ENCODE data around the gene THAP7. TPM values are rescaled to one million over a fixed set of nuclear protein-coding genes. Genes with fewer than 3 reads are reported as not detected.

Gene THAP7
- total RNA-seq, 1 donor from 2014 or later: 18.0 TPM

DNA sequence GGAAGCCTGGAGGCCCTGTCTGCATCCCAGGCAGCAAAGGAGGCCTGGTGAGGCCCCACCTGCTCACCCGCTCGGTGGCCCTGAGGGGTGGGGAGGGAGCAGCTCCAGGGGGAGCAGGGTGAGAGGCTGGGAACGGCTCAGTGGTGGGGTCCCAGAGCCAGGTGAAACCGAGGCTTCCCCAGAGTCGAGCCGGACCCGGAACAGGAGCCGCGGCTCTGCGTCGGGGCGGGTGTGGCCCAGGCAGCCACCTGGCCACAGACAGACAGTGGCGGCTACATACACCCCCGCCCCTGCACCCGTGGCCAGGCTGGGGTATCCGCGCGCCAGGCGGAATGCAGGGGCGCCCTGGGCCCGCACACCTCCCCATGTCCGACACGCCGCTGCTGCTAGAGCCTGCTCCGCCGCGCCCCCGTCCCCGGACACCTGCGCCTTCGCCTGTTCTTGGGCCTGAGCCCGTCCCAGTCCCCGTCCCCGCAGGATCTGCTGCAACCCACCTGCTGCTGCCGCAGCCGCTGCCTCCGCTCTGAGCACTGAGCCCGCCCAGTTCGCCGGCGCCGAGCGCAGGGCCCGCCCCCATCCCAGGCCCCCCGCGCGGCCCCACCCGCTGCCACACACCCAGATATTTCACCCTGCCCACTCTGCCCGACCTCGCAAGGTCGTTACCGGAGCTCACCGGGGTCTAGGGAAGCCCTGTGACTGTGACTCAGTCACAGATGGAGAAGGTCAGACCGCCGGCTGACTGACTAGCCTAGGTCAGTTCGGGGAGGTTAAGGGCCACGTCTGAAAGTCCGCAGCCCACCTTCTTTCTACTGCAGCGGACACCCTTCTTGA is 30.3 kb upstream of the THAP7 start, which contains the start of gene SLC7A4:
Gene SLC7A4, minus strand, starts transcription at position 525 of the 831 bp plus-strand sequence. CDS start 749 bp downstream, outside the sequence.
- peak; percentile 64 for ATAC-seq
- peak; percentile 42 for DNase-seq
- intact Hi-C loops (cut with micrococcal nuclease): no loop called here

- DNase-seq (no peak), ATAC-seq (no peak)
- intact Hi-C loops (cut with micrococcal nuclease): no loop called here
Observed at GRCh38 chr22:21031545-21032036, 29.7 kb upstream of the THAP7 start.

- DNase-seq (no peak), ATAC-seq (no peak)
- intact Hi-C loops (cut with micrococcal nuclease): no loop called here
Observed at GRCh38 chr22:21030621-21031544, 29.0 kb upstream of the THAP7 start.

DNA sequence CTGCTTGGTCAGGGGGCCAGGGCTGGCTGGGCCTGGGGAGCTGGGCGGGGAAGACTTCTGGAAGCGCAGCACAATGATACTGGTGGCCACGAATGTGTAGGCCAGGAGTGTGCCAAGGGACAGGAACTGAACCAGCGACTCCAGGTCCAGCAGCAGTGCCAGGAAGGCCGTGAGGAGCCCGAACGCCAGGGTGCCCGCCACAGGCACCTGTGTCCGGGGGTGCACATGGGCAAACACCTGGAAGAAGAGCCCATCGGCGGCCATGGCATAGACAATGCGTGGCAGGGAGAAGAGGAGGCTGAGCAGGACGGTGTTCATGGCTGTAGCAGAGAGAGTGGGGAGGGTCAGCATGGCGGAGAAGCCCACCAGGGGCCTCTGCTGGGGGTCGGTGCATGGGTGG is 28.1 kb upstream of the THAP7 start:
- no peak for DNase-seq
- intact Hi-C loops (cut with micrococcal nuclease): no loop called here
- no peak for ATAC-seq

GRCh38 chr22:21029486-21030025 is 27.6 kb upstream of the THAP7 start:
- DNase-seq (no peak), ATAC-seq (no peak)
- intact Hi-C loops (cut with micrococcal nuclease): no loop called here

GRCh38 chr22:21028277-21029251 is 26.6 kb upstream of the THAP7 start:
- no peak for DNase-seq
- intact Hi-C loops (cut with micrococcal nuclease): no loop called here
- ATAC-seq: no peak

- peak; percentile 68 for ATAC-seq
- peak; percentile 73 for DNase-seq
Observed at GRCh38 chr22:21026783-21027692, 25.1 kb upstream of the THAP7 start.

GRCh38 chr22:21025763-21026755 is 24.1 kb upstream of the THAP7 start:
- intact Hi-C loops (cut with micrococcal nuclease): no loop called here
- no peak for ATAC-seq
- no peak for DNase-seq

More at GRCh38 chr22:21026783-21027692, 25.1 kb upstream of the THAP7 start:
- intact Hi-C loops (cut with micrococcal nuclease): no loop called here

DNA sequence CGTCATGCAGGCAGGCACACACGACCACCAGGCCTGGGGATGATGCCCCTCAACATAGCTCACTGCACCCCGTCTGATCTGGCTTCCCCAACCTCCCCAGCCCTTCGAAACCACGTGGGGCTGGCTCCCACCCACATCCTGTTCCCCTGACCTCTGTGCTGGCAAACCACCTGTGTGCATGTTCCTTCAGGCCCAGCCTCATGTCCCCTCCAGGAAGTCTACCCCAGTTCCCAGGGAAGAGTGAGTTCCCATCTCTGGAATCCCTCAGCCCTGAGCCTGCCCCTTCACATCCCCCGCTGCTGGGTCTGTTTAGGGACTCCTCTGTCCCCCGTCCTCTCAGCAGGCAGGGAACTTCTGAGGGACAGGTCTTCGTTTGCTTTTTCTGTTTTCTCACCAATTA is 23.3 kb upstream of the THAP7 start:
- DNase-seq: no peak

GRCh38 chr22:21022955-21023614 is 21.2 kb upstream of the THAP7 start:
- ATAC-seq (no peak), DNase-seq (no peak)
- intact Hi-C loops (cut with micrococcal nuclease): no loop called here

More for the DNA sequence above, 23.3 kb upstream of the THAP7 start:
- intact Hi-C loops (cut with micrococcal nuclease): no loop called here
- ATAC-seq: no peak

DNA sequence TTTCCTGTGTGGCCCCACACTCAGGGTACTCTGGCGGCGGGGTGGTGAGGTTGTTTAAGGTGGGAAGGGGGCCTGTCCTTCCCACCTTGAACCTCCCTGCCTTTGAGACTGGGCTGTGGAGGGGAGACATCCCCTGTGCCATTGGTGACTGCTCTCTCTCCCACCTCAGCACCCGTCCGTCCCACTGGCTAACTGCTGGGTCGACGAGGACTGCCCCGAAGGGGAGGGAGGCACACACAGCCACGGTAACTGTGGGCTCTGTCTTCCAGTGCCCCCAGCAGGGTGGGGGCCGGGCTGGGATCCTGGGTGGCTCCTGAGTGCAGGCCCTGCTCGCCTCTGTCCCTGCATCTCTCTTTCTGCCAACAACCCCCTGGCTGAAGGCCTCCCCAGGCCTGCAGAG is 20.6 kb upstream of the THAP7 start:
- intact Hi-C loops (cut with micrococcal nuclease): no loop called here
- ATAC-seq (no peak), DNase-seq (no peak)

DNA sequence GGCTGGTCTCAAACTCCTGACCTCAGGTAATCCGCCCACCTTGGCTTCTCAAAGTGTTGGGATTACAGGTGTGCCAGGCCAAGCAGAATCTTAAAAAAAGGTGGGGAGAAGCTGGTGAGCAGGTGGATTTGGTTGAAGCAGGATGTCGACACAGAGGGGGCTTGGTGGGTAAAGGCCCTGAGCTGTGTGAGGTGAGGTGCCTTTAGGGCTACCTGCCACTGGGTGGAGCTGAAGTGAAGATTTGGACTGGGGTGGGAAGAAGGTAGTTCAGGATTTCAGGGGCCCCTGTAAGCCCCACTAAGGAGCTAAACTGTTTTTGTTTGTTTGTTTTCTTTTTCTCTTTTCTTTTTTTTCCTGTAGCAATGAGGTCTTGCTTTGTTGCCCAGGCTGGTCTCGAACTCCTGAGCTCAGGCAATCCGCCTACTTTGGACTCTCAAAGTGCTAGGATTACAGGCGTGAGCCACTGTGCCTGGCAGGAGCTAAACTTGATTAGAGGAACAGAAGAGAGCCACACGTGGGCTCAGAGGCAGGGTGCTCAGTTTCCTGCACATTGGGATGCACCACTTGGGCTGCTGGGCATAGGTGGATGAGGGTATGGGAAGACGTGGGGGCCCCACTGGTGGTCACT is 19.0 kb upstream of the THAP7 start:
- no peak for DNase-seq
- intact Hi-C loops (cut with micrococcal nuclease): no loop called here
- ATAC-seq: no peak

- DNase-seq: no peak
- intact Hi-C loops (cut with micrococcal nuclease): no loop called here
- ATAC-seq: no peak
Observed at GRCh38 chr22:21018314-21018713, 16.4 kb upstream of the THAP7 start.

- intact Hi-C loops (cut with micrococcal nuclease): no loop called here
- DNase-seq (no peak), ATAC-seq (no peak)
Observed at GRCh38 chr22:21016644-21017420, 14.9 kb upstream of the THAP7 start.

All from left ventricle myocardium superior (tissue), 1 donor.